HFF-Myc (cell line): ENCODE results near the gene TPRG1.

Experiments
- DNase-seq: peaks from one replicate; pipeline ENCODE4 v3.0.0-alpha.2; 2011; ENCODE audit warnings: low read depth; ENCODE audit errors: extremely low read depth
- H3K4me3 ChIP-seq: replicated peaks from 2 replicates; pipeline ENCODE4 v1.5.1; 2011; ENCODE audit warnings: low read depth, mild to moderate bottlenecking, control low read depth, low read length
- TF ChIP-seq, protein P1 (sequence below): IDR thresholded peaks from 2 replicates; pipeline ENCODE4 v1.5.1; 2012; ENCODE audit warnings: mild to moderate bottlenecking, low read depth, low read length, control low read depth; ENCODE audit errors: missing control alignments

Gene TPRG1

DNA sequence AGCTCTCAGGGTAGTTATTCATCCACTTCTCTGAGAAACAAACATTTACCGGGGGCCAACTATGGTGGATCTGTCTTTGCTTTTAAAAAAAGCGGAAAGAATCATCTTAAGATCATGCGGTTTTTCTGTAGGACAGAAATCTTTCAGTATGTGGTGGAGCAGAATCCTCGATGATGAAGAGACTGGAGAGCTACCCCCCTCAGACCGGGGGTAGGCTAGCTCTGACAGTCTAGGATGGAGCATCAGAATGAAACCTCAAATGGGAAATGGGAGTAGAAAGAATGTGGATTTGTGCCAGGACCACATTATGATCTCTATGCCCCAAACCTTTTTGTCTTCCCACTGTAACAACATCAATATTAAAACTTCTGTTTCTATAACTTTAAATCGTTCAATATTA lies 30.3 kb downstream of the TPRG1 start:
- H3K4me3 ChIP-seq = no peak overlapping the region
- TF ChIP-seq, protein P1, sequence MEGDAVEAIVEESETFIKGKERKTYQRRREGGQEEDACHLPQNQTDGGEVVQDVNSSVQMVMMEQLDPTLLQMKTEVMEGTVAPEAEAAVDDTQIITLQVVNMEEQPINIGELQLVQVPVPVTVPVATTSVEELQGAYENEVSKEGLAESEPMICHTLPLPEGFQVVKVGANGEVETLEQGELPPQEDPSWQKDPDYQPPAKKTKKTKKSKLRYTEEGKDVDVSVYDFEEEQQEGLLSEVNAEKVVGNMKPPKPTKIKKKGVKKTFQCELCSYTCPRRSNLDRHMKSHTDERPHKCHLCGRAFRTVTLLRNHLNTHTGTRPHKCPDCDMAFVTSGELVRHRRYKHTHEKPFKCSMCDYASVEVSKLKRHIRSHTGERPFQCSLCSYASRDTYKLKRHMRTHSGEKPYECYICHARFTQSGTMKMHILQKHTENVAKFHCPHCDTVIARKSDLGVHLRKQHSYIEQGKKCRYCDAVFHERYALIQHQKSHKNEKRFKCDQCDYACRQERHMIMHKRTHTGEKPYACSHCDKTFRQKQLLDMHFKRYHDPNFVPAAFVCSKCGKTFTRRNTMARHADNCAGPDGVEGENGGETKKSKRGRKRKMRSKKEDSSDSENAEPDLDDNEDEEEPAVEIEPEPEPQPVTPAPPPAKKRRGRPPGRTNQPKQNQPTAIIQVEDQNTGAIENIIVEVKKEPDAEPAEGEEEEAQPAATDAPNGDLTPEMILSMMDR = no peak
- DNase-seq = no peak

DNA sequence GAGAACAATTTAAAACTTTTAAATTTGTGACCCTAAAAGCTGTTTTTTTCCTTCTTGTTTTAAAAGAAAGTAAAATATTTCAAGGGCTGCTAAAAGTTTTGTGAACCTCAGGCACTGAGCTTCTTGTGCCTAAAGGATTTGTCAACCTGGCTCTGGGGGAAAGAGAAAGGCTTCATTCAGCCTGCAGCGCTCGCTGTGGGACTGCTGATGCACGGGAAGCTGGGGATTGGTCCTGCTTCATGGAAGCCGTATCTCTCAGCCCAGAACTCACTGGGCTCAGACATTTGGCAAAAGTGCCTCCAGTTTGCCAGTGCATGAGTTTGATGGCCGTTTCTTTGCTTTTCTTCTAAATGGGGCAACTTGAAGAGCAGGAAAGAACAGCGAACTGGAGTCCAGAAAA lies 30.8 kb downstream of the TPRG1 start:
- DNase-seq = no peak
- TF ChIP-seq, protein P1 = no peak
- H3K4me3 ChIP-seq = no peak overlapping the region

GRCh38 chr3:189204167-189204866 lies 32.5 kb downstream of the TPRG1 start:
- H3K4me3 ChIP-seq = no peak overlapping the region
- TF ChIP-seq, protein P1 = no peak
- peak; percentile 9 for DNase-seq

GRCh38 chr3:189204937-189205336 lies 33.2 kb downstream of the TPRG1 start:
- DNase-seq = no peak
- no peak overlapping the region for H3K4me3 ChIP-seq
- TF ChIP-seq, protein P1 = no peak

- H3K4me3 ChIP-seq = no peak overlapping the region
- TF ChIP-seq, protein P1 = no peak
- DNase-seq = no peak
These were observed 38.5 kb downstream of the TPRG1 start for GRCh38 chr3:189210251-189210770.

DNA sequence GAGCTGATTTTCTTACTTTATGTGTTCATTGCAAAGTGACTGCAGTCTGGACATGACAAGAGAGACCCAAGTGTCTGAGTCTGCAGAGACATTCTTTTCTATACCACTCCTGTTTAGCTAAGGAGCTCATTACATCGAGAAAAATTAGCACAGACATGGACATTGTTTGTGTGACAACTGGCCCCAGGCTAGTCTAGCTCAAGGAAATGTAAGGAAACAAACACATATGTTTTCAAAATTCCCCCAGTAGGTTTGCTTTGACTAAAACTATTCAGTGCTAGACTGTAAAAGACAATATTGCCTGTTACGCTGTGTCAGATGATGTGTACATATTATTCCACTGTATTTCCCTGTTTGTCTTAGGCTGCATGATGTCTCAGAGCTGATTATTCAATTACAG lies 40.9 kb downstream of the TPRG1 start:
- DNase-seq = no peak
- H3K4me3 ChIP-seq = no peak overlapping the region
- TF ChIP-seq, protein P1 = no peak
